ENCODE data around the gene PCGF1.

GRCh38 chr2:74503506-74504475 lies 3.7 kb downstream of the PCGF1 start:
- TF ChIP-seq MAX (IDR thresholded peaks at IDR 0.05), result no peak
- TF ChIP-seq YY1 (IDR thresholded peaks at IDR 0.05; ENCODE audit: low read depth), result no peak
- TF ChIP-seq CREB1 (IDR thresholded peaks at IDR 0.05; ENCODE audit: low read depth), result no peak
- no peak for TF ChIP-seq TAF1 (IDR thresholded peaks at IDR 0.05; ENCODE audit: low read depth)
- no peak for TF ChIP-seq EP300 (IDR thresholded peaks at IDR 0.05; ENCODE audit: borderline replicate concordance)
